Left forelimb (tissue), 1 donor: ENCODE measurements around the gene NCDN.

ENCODE experiments used
- DNase-seq: peaks from one replicate; pipeline ENCODE4 v3.0.0-alpha.2; 2018; ENCODE audit warnings: low spot score

NCDN gene

DNA sequence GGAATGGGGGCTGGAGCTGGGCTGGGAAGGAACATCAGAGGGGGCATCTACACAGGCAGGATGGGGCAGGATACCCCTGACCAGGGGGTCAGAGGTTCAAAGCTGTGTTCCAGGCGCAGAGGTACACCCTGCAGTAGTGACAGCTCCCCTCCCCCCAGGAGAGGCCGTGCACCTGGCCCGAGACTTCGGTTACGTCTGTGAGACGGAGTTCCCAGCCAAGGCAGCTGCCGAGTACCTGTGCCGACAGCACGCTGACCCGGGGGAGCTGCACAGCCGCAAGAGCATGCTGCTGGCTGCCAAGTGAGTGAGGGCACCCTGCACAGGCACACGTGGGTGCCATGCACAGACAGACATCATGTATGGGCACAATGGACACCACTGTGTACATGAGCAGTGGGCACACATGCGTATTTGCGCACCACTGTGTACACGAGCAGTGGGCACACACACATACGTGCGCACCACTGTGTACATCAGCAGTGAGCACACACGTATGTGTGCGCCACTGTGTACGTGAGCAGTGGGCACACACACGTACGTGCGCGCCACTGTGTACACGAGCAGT, 33.0 kb downstream of the NCDN start:
- no peak for DNase-seq

- DNase-seq: no peak
These were observed 33.6 kb downstream of the NCDN start for GRCh38 chr1:35591211-35591610.

- no peak for DNase-seq
These were observed 35.6 kb downstream of the NCDN start for GRCh38 chr1:35592991-35593769.

DNA sequence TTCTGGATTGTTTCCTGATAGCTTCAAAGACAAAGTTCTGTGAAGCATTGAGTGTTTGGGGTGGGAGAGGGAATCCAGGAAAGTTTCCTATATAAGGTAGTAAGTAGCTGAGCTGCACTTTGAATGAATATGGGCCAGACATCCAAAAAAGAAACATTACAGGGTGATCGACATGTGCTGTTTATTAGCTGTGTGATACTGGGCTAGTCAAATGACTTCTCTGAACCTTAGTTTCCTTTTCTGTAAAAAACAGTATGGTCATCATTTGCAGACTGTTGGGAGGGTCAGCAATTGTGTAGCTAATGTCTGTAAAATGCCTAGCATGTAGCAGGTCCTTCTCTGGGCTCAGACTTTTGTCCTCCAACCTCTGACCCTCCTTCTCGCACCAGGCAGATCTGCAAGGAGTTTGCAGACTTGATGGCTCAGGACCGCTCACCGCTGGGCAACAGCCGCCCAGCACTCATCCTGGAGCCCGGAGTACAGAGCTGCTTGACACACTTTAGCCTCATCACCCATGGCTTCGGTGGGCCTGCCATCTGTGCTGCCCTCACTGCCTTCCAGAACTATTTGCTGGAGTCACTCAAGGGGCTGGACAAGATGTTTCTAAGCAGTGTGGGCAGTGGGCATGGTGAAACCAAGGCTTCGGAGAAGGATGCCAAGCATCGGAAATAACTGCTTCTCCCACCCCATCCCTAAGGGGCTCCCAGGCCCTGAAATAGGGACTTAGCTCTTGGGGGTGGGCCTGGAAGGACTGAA, 36.6 kb downstream of the NCDN start:
- no peak for DNase-seq

DNA sequence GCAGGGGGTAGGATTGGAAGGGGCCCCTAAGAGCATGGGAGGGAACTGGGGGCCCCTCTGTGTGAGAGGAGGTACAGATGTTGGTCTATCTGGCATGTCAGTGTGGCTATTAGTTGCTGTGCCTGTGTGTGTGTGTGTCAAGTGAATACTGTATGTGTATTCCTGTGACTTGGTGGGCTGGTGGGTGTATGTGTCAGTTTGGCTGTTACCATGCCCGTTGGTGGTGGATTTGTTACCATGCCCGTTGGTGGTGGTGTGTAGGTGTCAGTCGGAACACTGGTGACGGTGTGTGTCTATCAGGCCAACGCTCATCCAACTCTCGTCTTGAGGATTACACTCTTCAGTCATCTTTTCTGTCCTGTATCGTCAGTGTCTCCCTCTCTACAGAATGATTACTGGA, 38.1 kb downstream of the NCDN start:
- DNase-seq: no peak

DNA sequence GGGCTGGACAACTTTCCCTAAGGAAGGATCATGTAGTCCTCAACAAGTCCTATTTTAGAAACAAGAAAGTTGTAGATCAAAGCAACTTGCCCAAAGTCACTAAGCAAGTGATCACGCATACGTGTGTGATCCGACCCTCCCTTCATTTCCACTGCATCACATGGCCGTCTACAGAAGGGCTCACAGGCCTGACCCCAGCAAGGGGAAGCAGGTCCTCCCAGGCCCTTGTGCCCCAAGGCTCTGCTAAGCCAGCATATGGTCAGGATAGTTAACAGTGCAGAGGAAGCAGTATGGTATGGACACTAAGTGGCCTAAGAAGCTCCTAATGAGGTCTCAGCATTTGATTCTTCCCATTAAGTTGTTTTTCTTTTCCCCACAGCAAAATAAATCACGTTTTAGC, 40.3 kb downstream of the NCDN start:
- no peak for DNase-seq

DNA sequence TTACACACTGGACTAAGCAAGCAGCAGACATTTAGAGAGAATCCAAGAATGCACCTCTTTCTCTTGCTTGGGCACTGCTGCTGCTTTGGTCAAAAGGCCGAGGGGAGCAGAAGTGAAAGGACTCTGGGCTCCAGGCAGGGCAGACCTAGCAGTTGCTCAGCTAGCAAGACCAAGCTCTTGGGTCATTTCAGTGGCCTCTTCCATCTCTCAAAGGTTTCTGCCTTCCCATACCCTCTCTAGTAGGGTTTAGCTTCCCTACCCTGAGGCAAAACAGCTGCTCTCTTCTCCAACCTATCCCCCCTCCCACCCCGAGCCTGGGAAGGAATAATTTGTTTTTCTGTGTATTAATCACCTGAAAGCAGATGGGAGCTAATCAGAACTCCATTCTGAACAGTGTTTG, 41.3 kb downstream of the NCDN start:
- no peak for DNase-seq

DNA sequence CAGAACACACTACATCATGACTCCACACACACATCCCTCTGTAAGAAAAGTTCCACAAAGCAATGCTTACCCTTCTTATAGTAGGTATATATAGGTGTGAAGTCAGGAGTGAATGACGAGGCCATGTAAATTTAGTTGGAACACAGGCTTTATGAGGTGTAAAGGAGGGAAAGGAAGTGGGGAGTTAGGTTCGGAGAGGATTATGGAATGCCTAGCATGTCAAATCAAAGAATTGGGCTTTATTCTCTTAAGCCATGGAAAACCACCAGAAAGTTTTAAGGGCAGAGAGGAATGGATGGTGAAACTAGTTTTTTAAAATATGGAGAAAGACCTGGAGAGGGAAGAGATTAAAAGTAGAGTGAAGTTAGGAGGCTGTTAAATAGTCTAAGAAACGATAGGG, 41.8 kb downstream of the NCDN start:
- DNase-seq: no peak

DNA sequence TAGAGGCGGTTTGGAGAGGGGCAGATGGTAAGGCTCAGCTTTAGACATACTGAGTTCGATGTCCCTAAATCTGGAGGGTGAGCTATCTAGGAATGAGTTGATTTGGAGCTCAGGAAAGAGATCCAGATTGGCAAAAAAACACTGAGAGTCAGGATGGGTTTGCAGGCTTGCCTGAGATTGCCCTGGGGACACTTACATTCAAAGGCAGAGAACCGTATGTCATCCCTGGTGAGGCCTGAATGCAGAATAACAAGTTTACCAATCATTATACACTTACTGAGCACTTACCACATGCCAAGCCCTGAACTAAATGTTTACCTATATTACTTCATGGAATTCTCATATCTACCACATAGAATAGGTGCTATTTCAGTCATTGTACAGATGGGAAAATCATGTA, 43.0 kb downstream of the NCDN start:
- no peak for DNase-seq

DNA sequence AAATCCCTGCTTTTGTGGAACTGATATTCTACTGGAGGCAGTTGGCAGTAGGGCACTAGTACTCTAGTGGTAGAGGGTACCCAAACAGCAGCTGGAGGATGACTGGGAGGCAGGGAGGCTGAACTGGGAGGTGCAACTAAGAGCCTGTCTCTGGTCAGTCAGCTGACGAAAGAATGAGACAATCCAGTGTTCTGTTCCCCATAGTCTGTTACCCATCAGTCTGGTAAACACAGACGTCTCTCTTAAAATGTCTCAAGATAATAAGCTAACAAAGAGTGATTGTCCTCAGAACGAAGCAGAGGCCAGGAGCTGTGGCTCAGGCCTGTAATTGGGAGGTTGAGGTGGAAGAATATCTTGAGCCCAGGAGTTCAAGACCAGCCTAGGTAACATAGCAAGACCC, 45.9 kb downstream of the NCDN start:
- DNase-seq: no peak

DNA sequence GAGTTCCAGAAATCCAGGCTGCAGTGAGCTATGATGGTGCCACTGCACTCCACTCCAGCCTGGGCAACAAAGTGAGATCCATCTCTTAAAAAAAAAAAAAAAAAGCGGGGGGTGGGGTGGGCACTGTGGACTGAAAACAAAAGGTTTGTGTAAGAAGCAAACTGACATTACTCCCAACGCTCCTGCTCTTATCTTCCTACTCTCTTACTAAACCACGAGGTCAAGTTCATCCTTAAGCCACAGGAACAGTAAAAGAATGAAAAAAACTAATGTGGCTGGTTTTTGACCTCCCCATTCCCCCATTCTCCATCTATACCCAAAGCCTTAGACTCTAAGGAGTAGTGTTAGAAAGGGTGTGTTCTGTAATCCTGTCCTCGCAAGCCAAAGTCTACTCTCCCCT, 46.3 kb downstream of the NCDN start:
- no peak for DNase-seq

DNA sequence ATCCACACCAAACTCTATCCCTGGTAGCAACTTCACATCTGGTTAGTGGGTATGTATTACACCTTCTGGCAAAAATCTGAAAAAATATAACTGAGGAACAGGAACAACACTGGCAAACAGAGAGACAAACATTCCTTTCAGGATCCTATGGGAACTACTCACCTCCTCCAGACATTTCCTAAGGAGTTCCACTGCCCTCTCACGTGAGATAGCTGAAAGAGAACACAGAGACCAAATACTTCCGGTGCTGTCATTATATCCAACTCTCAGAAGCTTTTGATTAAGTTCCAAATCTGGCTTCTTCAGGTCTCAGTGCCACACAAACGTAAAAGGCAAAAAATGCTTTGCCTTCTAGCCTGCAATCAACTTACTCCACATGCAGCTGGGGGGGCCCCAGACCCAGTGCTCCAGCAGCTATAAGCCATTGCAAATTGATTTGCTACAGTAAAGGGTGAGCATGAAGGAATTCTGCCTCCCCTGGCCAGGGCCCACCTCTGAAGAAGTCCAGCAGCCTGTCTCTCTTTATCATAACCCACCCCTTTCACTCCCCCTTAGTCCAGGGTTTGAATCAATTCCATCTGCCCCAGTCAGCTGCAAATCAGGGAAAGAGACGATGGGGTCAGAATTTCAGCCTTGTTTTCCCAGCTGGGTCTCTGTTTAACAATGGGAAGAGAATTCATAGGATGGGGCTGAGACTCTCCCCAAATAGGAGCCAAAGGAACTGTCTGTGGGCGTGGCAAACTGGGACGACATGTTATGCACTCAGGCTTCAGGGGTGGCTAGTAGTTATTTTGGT, 47.7 kb downstream of the NCDN start:
- DNase-seq: no peak

DNA sequence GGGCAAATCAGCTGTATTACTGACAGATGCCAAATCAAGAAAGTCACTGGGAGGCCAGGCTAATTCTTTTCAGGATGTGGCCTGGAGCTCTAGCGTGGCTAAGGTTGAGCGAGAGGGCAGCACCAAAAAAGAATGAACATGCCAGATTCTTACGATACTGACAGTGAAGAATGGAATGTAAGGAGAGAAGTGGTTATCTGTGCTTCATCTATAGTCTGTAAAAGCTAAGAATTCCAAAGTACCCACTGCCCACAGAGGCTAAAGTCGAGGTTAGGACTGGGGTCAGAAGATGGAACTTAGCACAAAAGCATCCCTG, 48.2 kb downstream of the NCDN start:
- no peak for DNase-seq

- no peak for DNase-seq
These were observed 54.1 kb downstream of the NCDN start for GRCh38 chr1:35611655-35612054.

- no peak for DNase-seq
These were observed 57.8 kb downstream of the NCDN start for GRCh38 chr1:35615440-35615839.
